GM12878 (cell line): ENCODE measurements around the gene RRP12. TPM values are rescaled to one million over a fixed set of nuclear protein-coding genes. Genes with fewer than 3 reads are reported as not detected.

ENCODE experiments used
- ATAC-seq: fragments of 200-7000 bp; cut with Tn5 transposase; 3 replicates; pipeline ENCODE4 v1.9.1; 2020; ENCODE audit warnings: mild to moderate bottlenecking, moderate library complexity
- BruUV-seq: library from RNA; stranded (reverse); fragments of 400-500 nt; replicated peaks from 2 replicates; lab custom pipeline; 2021; lab: Mats Ljungman, UMichigan
- CTCF ChIA-PET: fragments of 300-600 bp; sonication (Branson Sonifier 250); formaldehyde crosslinking; extraction: SDS; loops from one replicate; lab custom pipeline; 2021; ENCODE audit warnings: inconsistent platforms; lab: Yijun Ruan, JAX
- POLR2A ChIA-PET: fragments of 350-600 bp; formaldehyde crosslinking; extraction: SDS; loops from one replicate; lab custom pipeline; 2021; ENCODE audit warnings: inconsistent platforms; lab: Charles Lee
- RAD21 ChIA-PET: fragments of 300-600 bp; sonication (Branson Sonifier 250); formaldehyde crosslinking; loops from one replicate; lab custom pipeline; 2023; ENCODE audit warnings: antibody characterized with exemption; ENCODE audit not compliant: unreplicated experiment; lab: Charles Lee
- SMC1A ChIA-PET: fragments of 300-600 bp; sonication (Branson Sonifier 250); formaldehyde crosslinking; loops from one replicate; lab custom pipeline; 2023; ENCODE audit not compliant: unreplicated experiment, uncharacterized antibody; lab: Charles Lee
- DNase-seq: peaks from one replicate; pipeline ENCODE4 v3.0.0-alpha.2; 2011; ENCODE audit warnings: low read depth, low spot score
- FAIRE-seq: peaks from 3 replicates; lab custom pipeline; 2011; peaks lifted over from hg19 to GRCh38; lab: Jason Lieb, UNC
- H2AFZ ChIP-seq: 2 replicates; pipeline ENCODE4 v1.6.0; 2011; ENCODE audit warnings: low read depth, low read length, control low read depth; ENCODE audit not compliant: control insufficient read depth
- H3K27ac ChIP-seq: 2 replicates; pipeline ENCODE4 v1.5.1; 2011; ENCODE audit warnings: control low read depth; ENCODE audit not compliant: control insufficient read depth, insufficient read depth
- H3K27me3 ChIP-seq, 2 experiments: replicated peaks in 1 of 2; 2 replicates each; pipeline versions ENCODE4 v1.6.0 to v1.6.1; 2011; ENCODE audit warnings: low read length in 1 of 2; ENCODE audit not compliant: control insufficient read depth in 2 of 2, insufficient read depth in 2 of 2
- H3K36me3 ChIP-seq, 2 experiments: 2 replicates each; pipeline ENCODE4 v1.5.1; 2011; ENCODE audit warnings: low read length in 1 of 2; ENCODE audit not compliant: control insufficient read depth in 2 of 2, insufficient read depth in 2 of 2
- H3K4me1 ChIP-seq: 2 replicates; pipeline ENCODE4 v1.6.1; 2011; ENCODE audit warnings: mild to moderate bottlenecking, low read length, moderate library complexity, mixed read lengths; ENCODE audit not compliant: control insufficient read depth, insufficient read depth
- H3K4me2 ChIP-seq: 2 replicates; pipeline ENCODE4 v1.6.0; 2011; ENCODE audit warnings: control low read depth; ENCODE audit not compliant: control insufficient read depth, insufficient read depth
- H3K4me3 ChIP-seq: fragments of 200-600 bp; sonication (generic); 2 replicates; pipeline ENCODE4 v1.5.1; 2016
- H3K79me2 ChIP-seq: 2 replicates; pipeline ENCODE4 v1.6.0; 2011; ENCODE audit warnings: low read length; ENCODE audit not compliant: control insufficient read depth, insufficient read depth
- H3K9ac ChIP-seq: 2 replicates; pipeline ENCODE4 v1.8.0; 2011; ENCODE audit warnings: low read length, control low read depth, mixed read lengths; ENCODE audit not compliant: control insufficient read depth, insufficient read depth
- H3K9me3 ChIP-seq: replicated peaks from 3 replicates; pipeline ENCODE4 v1.5.1; 2011; ENCODE audit warnings: mild to moderate bottlenecking, low read length; ENCODE audit not compliant: control insufficient read depth, insufficient read depth
- H4K20me1 ChIP-seq: 2 replicates; pipeline ENCODE4 v1.6.0; 2011; ENCODE audit not compliant: control insufficient read depth, insufficient read depth
- ATF7 ChIP-seq: fragments of 450-650 bp; IDR thresholded peaks from 2 replicates; pipeline ENCODE4 v1.6.1; 2016; ENCODE audit warnings: low read depth, mild to moderate bottlenecking
- BRCA1 ChIP-seq: IDR thresholded peaks from 2 replicates; pipeline ENCODE4 v1.6.1; 2011; ENCODE audit warnings: low read depth, low read length, improper control_type of control experiment
- CUX1 ChIP-seq: IDR thresholded peaks from 2 replicates; pipeline ENCODE4 v1.6.1; 2012; ENCODE audit warnings: improper control_type of control experiment, low read depth, low read length; ENCODE audit not compliant: insufficient replicate concordance
- FOS ChIP-seq: IDR thresholded peaks from 3 replicates; pipeline ENCODE4 v1.6.1; 2011; ENCODE audit warnings: borderline replicate concordance; ENCODE audit not compliant: insufficient read length; ENCODE audit errors: extremely low read depth
- IKZF2 ChIP-seq, 2 experiments: fragments of 450-650 bp; IDR thresholded peaks; 2 replicates each; pipeline ENCODE4 v1.6.1; 2017; ENCODE audit warnings: mild to moderate bottlenecking in 2 of 2, moderate library complexity in 2 of 2
- KDM1A ChIP-seq: fragments of 200-600 bp; sonication (generic); IDR thresholded peaks from 2 replicates; pipeline ENCODE4 v1.6.1; 2016; ENCODE audit warnings: borderline replicate concordance
- MTA2 ChIP-seq: fragments of 450-650 bp; IDR thresholded peaks from 2 replicates; pipeline ENCODE4 v1.6.1; 2016; ENCODE audit warnings: low read depth, mild to moderate bottlenecking, moderate library complexity
- RAD21 ChIP-seq: IDR thresholded peaks from 2 replicates; pipeline ENCODE4 v1.6.1; 2011; ENCODE audit warnings: mild to moderate bottlenecking, low read depth, low read length, moderate library complexity; ENCODE audit not compliant: insufficient read depth
- TARDBP ChIP-seq: IDR thresholded peaks from 2 replicates; pipeline ENCODE4 v1.6.1; 2016; ENCODE audit warnings: borderline replicate concordance
- WGBS: methylation state at CpG from one replicate; pipeline ENCODE4 v1.1.6; 2016; ENCODE audit warnings: low lambda C conversion rate; ENCODE audit not compliant: insufficient replicate concordance, insufficient coverage; ENCODE audit errors: missing lambda C conversion rate; 5-methylcytosine and 5-hydroxymethylcytosine counted together
- in situ Hi-C: fragments of 300-500 bp; cut with MboI; formaldehyde crosslinking; loops from 9 replicates; pipeline ENCODE4 v1.14.3; 2018; ENCODE audit warnings: mixed read lengths
- intact Hi-C: fragments of 100-400 bp; cut with micrococcal nuclease; formaldehyde crosslinking; loops from one replicate; pipeline ENCODE4 v1.14.2; 2022; ENCODE audit not compliant: unreplicated experiment
- polyA plus RNA-seq, 11 experiments: library from polyadenylated mRNA; depleted of rRNA in 4 of 11; unstranded in 6 of 11; stranded (reverse) in 5 of 11; fragments of >200 nt; fragmentation: Nextera tagmentation in 4 of 11; fragmentation: Illumina TruSeq in 1 of 11; extraction: Ambion mirVana in 4 of 11; extraction: Trizol in 1 of 11; gene quantifications; 1 replicate in 1 of 11; 2 replicates in 10 of 11; pipeline versions ENCODE4 v1.2.1 to v1.2.3, GENCODE V29; 2011 to 2016; ENCODE audit warnings: inconsistent platforms in 2 of 11, missing spikeins in 2 of 11, low read depth in 1 of 11
- total RNA-seq, 4 experiments: library from RNA; depleted of rRNA in 3 of 4; stranded (reverse); fragments of >200 nt in 3 of 4; fragmentation: Illumina TruSeq in 1 of 4; extraction: Trizol in 1 of 4; gene quantifications; 2 replicates each; pipeline versions ENCODE4 v1.2.1 to v1.2.3, GENCODE V29; 2013 to 2021

RRP12 gene
- total and polyA plus RNA-seq, 10 of the 15 experiments (the other 5 are each of a cell fraction or from before 2014, with no cell fraction given): 5.3 to 48.7 (median 16.8) TPM

GRCh38 chr10:97361537-97361901, 39.6 kb downstream of the RRP12 start (continued):
- TF ChIP-seq MTA2: no peak

- Histone ChIP-seq H3K36me3 (peaks cover 8 to 25% of the 10 kb centered on the region in 2 experiments; a peak in 3 of 4 replicates), H3K9ac (no peak overlapping the region), H3K27ac (no peak overlapping the region), H3K9me3 (no peaks in the 10 kb centered on the region), H3K4me1 (no peaks in the 10 kb centered on the region), H3K27me3 (no peaks in the 10 kb centered on the region), H3K4me2 (no peak overlapping the region), H3K79me2 (no peaks in the 10 kb centered on the region), H2AFZ (no peak overlapping the region)
- CTCF ChIA-PET: interaction anchor here (1.0 kb wide), 1 partner anchor 82 kb away, joined by 3 read pairs; no protein-coding TSS in a partner anchor
- in situ Hi-C loops (no loop called here), intact Hi-C loops (no loop called here)
- FAIRE-seq (no peak), ATAC-seq (no peak), DNase-seq (no peak)
- POLR2A ChIA-PET: interaction anchor here (0.6 to 0.7 kb wide), 3 partner anchors 10 to 71 kb away, joined by 6 read pairs; no protein-coding TSS in a partner anchor
- RAD21 ChIA-PET: no interaction called here
- 92% methylated on average over 11 of the region's 11 CpGs for WGBS
- no TSS peak for BruUV-seq
- no peak for TF ChIP-seq TARDBP
- TF ChIP-seq, all 136 proteins: peak for 0
- H4K20me1 ChIP-seq: no peaks in the 10 kb centered on the region
- SMC1A ChIA-PET: no interaction called here
- no peak overlapping the region for H3K4me3 ChIP-seq
Measured at GRCh38 chr10:97360705-97361536, 40.2 kb downstream of the RRP12 start.

GRCh38 chr10:97358781-97359180, 42.4 kb downstream of the RRP12 start:
- ChIA-PET RAD21 (interaction anchor here (0.6 kb wide), 1 partner anchor 73 kb away, joined by 3 read pairs; no protein-coding TSS in a partner anchor), SMC1A (no interaction called here), CTCF (interaction anchor here (1.0 to 3.9 kb wide), 2 partner anchors 81 to 85 kb away, joined by 4 to 26 read pairs; no protein-coding TSS in a partner anchor), POLR2A (no interaction called here)
- 47% methylated on average over 3 of the region's 3 CpGs for WGBS
- Histone ChIP-seq H3K27me3 (no peaks in the 10 kb centered on the region), H3K9ac (no peak overlapping the region), H3K27ac (no peak overlapping the region), H3K4me2 (no peak overlapping the region), H3K36me3 (peaks cover 7 to 27% of the 10 kb centered on the region in 2 experiments), H2AFZ (no peak overlapping the region), H3K9me3 (no peaks in the 10 kb centered on the region), H4K20me1 (no peaks in the 10 kb centered on the region), H3K79me2 (no peaks in the 10 kb centered on the region), H3K4me3 (no peak overlapping the region), H3K4me1 (no peaks in the 10 kb centered on the region)
- FAIRE-seq (no peak), ATAC-seq (no peak), DNase-seq (no peak)
- in situ Hi-C loops (no loop called here), intact Hi-C loops (no loop called here)
- BruUV-seq: no TSS peak
- TF ChIP-seq BRCA1: no peak
- no peak for TF ChIP-seq KDM1A
- no peak for TF ChIP-seq RAD21
- no peak for TF ChIP-seq CUX1
- TF ChIP-seq ATF7: no peak
- TF ChIP-seq IKZF2 (IDR thresholded peaks at IDR 0.05): no peak
- TF ChIP-seq FOS: no peak
